Endothelial cell of umbilical vein (primary cell): ENCODE results near the gene PRKG1. TPM values are rescaled to one million over a fixed set of nuclear protein-coding genes. Genes with fewer than 3 reads are reported as not detected.
A peak's percentile ranks its signal among the peaks of the same experiment; 100 is the strongest.

Source experiments
- BruUV-seq: library from RNA; stranded (reverse); fragments of 400-500 nt; replicated peaks from 2 replicates; lab custom pipeline; 2021; lab: Mats Ljungman, UMichigan
- CTCF ChIA-PET: fragments of 300-600, 350-600 bp; sonication (Branson Sonifier 250); formaldehyde crosslinking; loops from one replicate; lab custom pipeline; 2021; ENCODE audit warnings: antibody characterized with exemption, inconsistent platforms; lab: Charles Lee
- POLR2A ChIA-PET: fragments of 300-600, 350-600 bp; sonication (Branson Sonifier 250); formaldehyde crosslinking; loops from one replicate; lab custom pipeline; 2021; ENCODE audit warnings: antibody characterized with exemption, inconsistent platforms; lab: Charles Lee
- DNase-seq: peaks from one replicate; pipeline ENCODE4 v3.0.0-alpha.2; 2011; ENCODE audit warnings: low read depth, low spot score
- FAIRE-seq: peaks from 2 replicates; lab custom pipeline; 2011; peaks lifted over from hg19 to GRCh38; lab: Jason Lieb, UNC
- H2AFZ ChIP-seq: 2 replicates; pipeline ENCODE4 v1.6.0; 2012; ENCODE audit warnings: low read depth, low read length, control low read depth, inconsistent platforms
- H3K27ac ChIP-seq: 2 replicates; pipeline ENCODE4 v1.5.1; 2011; ENCODE audit warnings: low read depth, mild to moderate bottlenecking, control low read depth, low read length, moderate library complexity; ENCODE audit not compliant: insufficient read depth
- H3K27me3 ChIP-seq, 2 experiments: 2 replicates each; pipeline versions ENCODE4 v1.6.0 to v1.6.1; 2011; ENCODE audit warnings: low read length in 2 of 2, mixed read lengths in 1 of 2; ENCODE audit not compliant: control insufficient read depth in 2 of 2, insufficient read depth in 2 of 2
- H3K36me3 ChIP-seq, 2 experiments: 2 replicates in 1 of 2; 3 replicates in 1 of 2; pipeline ENCODE4 v1.5.1; 2011; ENCODE audit warnings: low read length in 2 of 2, mild to moderate bottlenecking in 1 of 2, moderate library complexity in 1 of 2; ENCODE audit not compliant: control insufficient read depth in 2 of 2, insufficient read depth in 2 of 2; ENCODE audit errors: extremely low read depth in 1 of 2
- H3K4me1 ChIP-seq: 3 replicates; pipeline ENCODE4 v1.5.1; 2011; ENCODE audit warnings: mild to moderate bottlenecking, low read length; ENCODE audit not compliant: control insufficient read depth, insufficient read depth; ENCODE audit errors: extremely low read depth
- H3K4me2 ChIP-seq: 2 replicates; pipeline ENCODE4 v1.6.1; 2011; ENCODE audit warnings: low read length, control low read depth, mixed read lengths; ENCODE audit not compliant: insufficient read depth
- H3K4me3 ChIP-seq, 3 experiments: fragments of 200-600 bp in 1 of 3; sonication (generic), shearing (Covaris generic) in 1 of 3; replicated peaks in 1 of 3; 2 replicates each; pipeline ENCODE4 v1.5.1; 2011 to 2016; ENCODE audit warnings: control low read depth in 3 of 3, low read length in 3 of 3, mild to moderate bottlenecking in 2 of 3, inconsistent platforms in 1 of 3, low read depth in 1 of 3, moderate library complexity in 1 of 3; ENCODE audit not compliant: insufficient read depth in 1 of 3
- H3K79me2 ChIP-seq: 2 replicates; pipeline ENCODE4 v1.6.0; 2012; ENCODE audit warnings: low read length, inconsistent platforms; ENCODE audit not compliant: control insufficient read depth, insufficient read depth
- H3K9ac ChIP-seq: replicated peaks from 2 replicates; pipeline ENCODE3; 2011; ENCODE audit warnings: low read length, control low read depth; ENCODE audit not compliant: insufficient read depth; ENCODE audit errors: extremely low read depth
- H3K9me1 ChIP-seq: replicated peaks from 3 replicates; pipeline ENCODE4 v1.6.0; 2011; ENCODE audit warnings: mild to moderate bottlenecking, low read length; ENCODE audit not compliant: control insufficient read depth, insufficient read depth; ENCODE audit errors: extremely low read depth
- H3K9me3 ChIP-seq: replicated peaks from 2 replicates; pipeline ENCODE4 v1.5.1; 2012; ENCODE audit warnings: low read length, inconsistent platforms; ENCODE audit not compliant: control insufficient read depth, insufficient read depth
- H4K20me1 ChIP-seq: replicated peaks from 2 replicates; pipeline ENCODE3; 2011; ENCODE audit warnings: mild to moderate bottlenecking, low read length; ENCODE audit not compliant: control insufficient read depth, insufficient read depth; ENCODE audit errors: extremely low read depth
- EZH2 ChIP-seq: IDR thresholded peaks from 2 replicates; pipeline ENCODE4 v1.6.1; 2012; ENCODE audit warnings: borderline replicate concordance, low read depth, mild to moderate bottlenecking, moderate library complexity, low read length, inconsistent platforms; ENCODE audit not compliant: severe bottlenecking
- FOS ChIP-seq: IDR thresholded peaks from 2 replicates; pipeline ENCODE4 v1.6.1; 2011; ENCODE audit warnings: mild to moderate bottlenecking, low read length, moderate library complexity, borderline replicate concordance; ENCODE audit not compliant: insufficient read depth
- GATA2 ChIP-seq: IDR thresholded peaks from 2 replicates; pipeline ENCODE4 v1.7.0; 2011; ENCODE audit warnings: low read depth, mild to moderate bottlenecking, moderate library complexity, mixed read lengths, low read length; ENCODE audit not compliant: insufficient read length, insufficient read depth
- JUN ChIP-seq: IDR thresholded peaks from 2 replicates; pipeline ENCODE4 v1.6.1; 2011; ENCODE audit warnings: borderline replicate concordance, low read depth; ENCODE audit not compliant: insufficient read length, insufficient read depth
- MYC ChIP-seq: IDR thresholded peaks from one replicate; pipeline ENCODE4 v1.6.1; 2011; ENCODE audit warnings: mild to moderate bottlenecking, low read depth, low read length
- POLR2A ChIP-seq: IDR thresholded peaks from 2 replicates; pipeline ENCODE4 v1.6.1; 2012; ENCODE audit warnings: low read depth, mild to moderate bottlenecking, control low read depth, low read length
- POLR2AphosphoS5 ChIP-seq: IDR thresholded peaks from 2 replicates; pipeline ENCODE4 v1.6.1; 2012; ENCODE audit warnings: low read depth, mild to moderate bottlenecking, control low read depth, low read length, moderate library complexity; ENCODE audit not compliant: insufficient read depth
- dilution Hi-C: fragments of 300-500 bp; cut with MboI; formaldehyde crosslinking; loops from one replicate; pipeline ENCODE4 v1.15.0; 2019; ENCODE audit warnings: low sequenced_read_pairs; ENCODE audit not compliant: extremely low pct_ligation_motif_present
- intact Hi-C: fragments of 100-400 bp; cut with micrococcal nuclease; formaldehyde crosslinking; loops from one replicate; pipeline ENCODE4 v1.10.0; 2022
- polyA plus RNA-seq, 4 experiments: library from polyadenylated mRNA; depleted of rRNA in 3 of 4; stranded (reverse) in 3 of 4; unstranded in 1 of 4; fragments of >200 nt; gene quantifications; 2 replicates each; pipeline versions ENCODE4 v1.2.1 to v1.2.3, GENCODE V29; 2011 to 2012; ENCODE audit warnings: missing spikeins in 1 of 4
- total RNA-seq: library from RNA; stranded (reverse); gene quantifications from 2 replicates; pipeline ENCODE4 v1.2.3, GENCODE V29; 2021
- TF ChIP-seq, protein P1 (sequence below), 2 donors: IDR thresholded peaks; 1 replicate in 1 of 2; 2 replicates in 1 of 2; pipeline ENCODE4 v1.5.1; 2011; ENCODE audit warnings: low read length in 2 of 2, mild to moderate bottlenecking in 2 of 2, moderate library complexity in 2 of 2, control low read depth in 1 of 2, inconsistent platforms in 1 of 2, low read depth in 1 of 2; ENCODE audit not compliant: insufficient read depth in 1 of 2; ENCODE audit errors: extremely low read depth in 1 of 2
- TF ChIP-seq, protein P2 (sequence below): IDR thresholded peaks from 2 replicates; pipeline ENCODE4 v1.6.1; 2011; ENCODE audit not compliant: insufficient read depth, insufficient read length

PRKG1 gene
- total and polyA plus RNA-seq, 2 donors (not counting 3 experiments of a cell fraction or from before 2014, with no cell fraction given), result 0.01 to 0.18 TPM

DNA sequence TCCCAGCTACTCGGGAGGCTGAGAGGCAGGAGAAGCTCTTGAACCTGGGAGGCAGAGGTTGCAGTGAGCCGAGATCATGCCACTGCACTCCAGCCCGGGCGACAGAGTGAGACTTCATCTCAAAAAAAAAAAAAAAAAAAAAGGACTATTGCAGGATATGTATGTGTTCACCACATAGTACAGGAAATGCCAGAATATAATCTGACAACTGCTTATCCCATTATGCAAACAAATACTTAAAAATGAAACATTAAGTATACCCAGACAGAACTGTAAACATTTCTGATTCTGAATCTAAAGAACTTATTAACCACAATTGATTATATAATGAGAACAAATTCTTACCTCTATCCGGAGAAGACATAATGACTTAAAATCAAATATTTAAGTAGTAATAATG, 1258.5 kb downstream of the PRKG1 start:
- ChIA-PET CTCF (interaction anchor here (0.7 to 1.0 kb wide), 2 partner anchors 109 to 110 kb away, joined by 3 read pairs; no protein-coding TSS in a partner anchor), POLR2A (no interaction called here)
- Histone ChIP-seq H3K4me1 (peaks cover 48% of the 10 kb centered on the region), H2AFZ (no peak overlapping the region), H3K4me2 (peak overlapping the region; percentile 69), H4K20me1 (no peaks in the 10 kb centered on the region), H3K27me3 (no peaks in the 10 kb centered on the region), H3K4me3 (no peak overlapping the region), H3K9ac (peak overlapping the region; percentile 19), H3K36me3 (no peaks in the 10 kb centered on the region), H3K9me1 (no peaks in the 10 kb centered on the region), H3K9me3 (no peaks in the 10 kb centered on the region), H3K79me2 (no peaks in the 10 kb centered on the region), H3K27ac (peak overlapping the region; percentile 81)
- dilution Hi-C loops, result no loop called here
- TF ChIP-seq JUN (no peak), GATA2 (no peak), POLR2AphosphoS5 (no peak), POLR2A (no peak), FOS (no peak), EZH2 (no peak), MYC (no peak)
- TF ChIP-seq, protein P1, sequence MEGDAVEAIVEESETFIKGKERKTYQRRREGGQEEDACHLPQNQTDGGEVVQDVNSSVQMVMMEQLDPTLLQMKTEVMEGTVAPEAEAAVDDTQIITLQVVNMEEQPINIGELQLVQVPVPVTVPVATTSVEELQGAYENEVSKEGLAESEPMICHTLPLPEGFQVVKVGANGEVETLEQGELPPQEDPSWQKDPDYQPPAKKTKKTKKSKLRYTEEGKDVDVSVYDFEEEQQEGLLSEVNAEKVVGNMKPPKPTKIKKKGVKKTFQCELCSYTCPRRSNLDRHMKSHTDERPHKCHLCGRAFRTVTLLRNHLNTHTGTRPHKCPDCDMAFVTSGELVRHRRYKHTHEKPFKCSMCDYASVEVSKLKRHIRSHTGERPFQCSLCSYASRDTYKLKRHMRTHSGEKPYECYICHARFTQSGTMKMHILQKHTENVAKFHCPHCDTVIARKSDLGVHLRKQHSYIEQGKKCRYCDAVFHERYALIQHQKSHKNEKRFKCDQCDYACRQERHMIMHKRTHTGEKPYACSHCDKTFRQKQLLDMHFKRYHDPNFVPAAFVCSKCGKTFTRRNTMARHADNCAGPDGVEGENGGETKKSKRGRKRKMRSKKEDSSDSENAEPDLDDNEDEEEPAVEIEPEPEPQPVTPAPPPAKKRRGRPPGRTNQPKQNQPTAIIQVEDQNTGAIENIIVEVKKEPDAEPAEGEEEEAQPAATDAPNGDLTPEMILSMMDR (IDR thresholded peaks at IDR 0.05; ENCODE audit: extremely low read depth in 1 of 2, insufficient read depth in 1 of 2, low read depth in 1 of 2, low read length in 2 of 2), result no peak
- TF ChIP-seq, protein P2, sequence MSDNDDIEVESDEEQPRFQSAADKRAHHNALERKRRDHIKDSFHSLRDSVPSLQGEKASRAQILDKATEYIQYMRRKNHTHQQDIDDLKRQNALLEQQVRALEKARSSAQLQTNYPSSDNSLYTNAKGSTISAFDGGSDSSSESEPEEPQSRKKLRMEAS, result no peak
- DNase-seq (peak; percentile 43), FAIRE-seq (peak; percentile 42)
- no TSS peak for BruUV-seq
- intact Hi-C loops, result no loop called here
